NCI-H1048 (cell line): Measurements from ENCODE around the gene ATXN10.

Experiments
- DNase-seq: peaks from one replicate; lab custom pipeline; 2025; lab: John Stamatoyannopoulos, UW

ATXN10 gene

GRCh38 chr22:45878051-45878781 is 206.6 kb downstream of the ATXN10 start:
- no peak for DNase-seq

- no peak for DNase-seq
Observed at GRCh38 chr22:45878901-45879551, 207.4 kb downstream of the ATXN10 start.

DNA sequence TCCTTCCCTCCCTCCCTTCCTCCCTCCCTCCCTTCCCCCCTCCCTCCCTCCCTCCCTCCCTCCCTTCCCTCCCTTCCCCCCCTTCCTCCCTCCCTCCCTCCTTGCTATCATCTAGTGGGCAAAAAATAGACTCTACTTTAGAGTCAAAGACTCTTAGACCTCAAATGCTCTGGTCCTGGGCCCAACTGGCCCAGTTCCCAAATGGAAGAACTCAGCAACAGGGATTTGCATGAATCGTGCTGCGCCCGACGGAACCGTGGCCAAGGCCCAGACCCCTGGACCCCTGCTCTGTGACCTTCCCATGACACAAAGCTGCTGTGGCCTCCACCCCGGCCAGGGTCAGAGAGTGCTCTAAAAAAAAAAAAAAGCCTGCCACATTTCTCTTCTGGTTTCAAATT is 207.9 kb downstream of the ATXN10 start:
- DNase-seq = no peak

DNA sequence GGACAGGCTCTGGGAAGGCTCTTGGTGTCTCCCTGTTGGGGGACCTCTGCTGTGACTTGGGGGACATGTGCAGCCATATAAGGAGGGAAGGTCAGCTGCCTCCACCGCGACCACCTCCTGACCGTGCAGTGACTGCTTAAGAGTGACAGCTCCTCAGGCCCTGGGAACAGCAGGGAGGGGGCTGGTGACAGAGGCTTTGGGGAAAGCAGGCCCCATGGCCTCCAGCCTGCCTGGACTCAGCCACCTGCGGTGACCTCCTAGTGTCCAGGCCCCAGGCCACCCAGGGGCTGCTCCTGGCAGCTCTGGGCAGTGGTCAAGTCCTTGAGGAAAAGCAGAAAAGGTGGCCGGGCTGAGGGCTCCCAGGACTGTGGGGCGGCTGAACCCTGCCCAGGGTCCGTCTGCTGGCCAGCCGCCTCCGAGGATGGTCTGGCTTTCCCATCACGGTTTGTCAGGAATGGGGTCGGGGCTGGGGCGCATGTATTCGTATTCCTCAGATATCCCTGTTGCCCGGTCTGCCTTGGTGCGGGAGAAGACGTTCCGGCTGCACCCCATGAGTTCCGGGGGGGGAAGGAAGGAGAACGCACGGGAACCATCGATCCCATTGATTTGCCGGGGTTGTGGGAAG is 208.6 kb downstream of the ATXN10 start:
- DNase-seq = no peak

DNA sequence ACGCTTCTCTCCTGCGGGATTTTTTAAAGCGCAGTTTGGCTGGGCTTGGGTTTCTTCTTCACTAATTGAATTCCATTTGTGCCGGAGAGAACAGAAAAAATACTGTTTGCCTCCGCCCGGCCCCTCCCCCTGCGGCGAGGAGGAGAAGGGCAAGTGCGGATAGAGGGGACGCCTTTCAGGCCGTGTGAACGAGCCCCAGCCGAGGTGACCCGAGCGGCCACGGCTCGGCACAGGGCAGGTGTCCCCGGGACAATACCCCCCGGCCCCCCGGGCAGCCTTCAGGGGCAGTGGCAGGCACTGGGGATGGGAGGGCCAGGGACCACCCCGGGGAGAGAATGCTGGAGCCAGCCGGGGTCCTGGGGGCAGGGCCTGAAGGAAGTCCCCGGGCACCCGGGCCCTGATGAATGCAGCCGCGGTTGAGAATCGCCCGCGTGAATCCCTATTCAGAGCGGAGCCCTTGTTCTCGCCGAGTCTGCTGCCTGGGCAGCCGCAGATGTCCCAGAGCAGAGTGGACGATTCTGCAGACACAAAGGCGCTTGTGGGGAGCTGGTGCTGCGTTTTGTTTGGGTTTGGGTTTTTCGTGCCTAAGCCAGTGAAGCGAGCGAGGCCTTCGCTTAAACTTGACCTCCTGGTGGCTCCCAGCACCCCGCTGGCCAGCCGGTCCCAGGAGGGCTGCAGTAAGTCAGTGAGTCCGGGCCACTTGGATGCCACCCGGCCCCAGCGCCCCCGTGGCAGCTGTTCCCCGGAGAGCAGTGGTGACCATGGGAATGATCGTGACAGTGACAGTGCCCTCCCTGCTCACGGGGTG is 209.3 kb downstream of the ATXN10 start:
- DNase-seq = no peak

GRCh38 chr22:45881524-45881875 is 209.9 kb downstream of the ATXN10 start:
- DNase-seq = no peak

DNA sequence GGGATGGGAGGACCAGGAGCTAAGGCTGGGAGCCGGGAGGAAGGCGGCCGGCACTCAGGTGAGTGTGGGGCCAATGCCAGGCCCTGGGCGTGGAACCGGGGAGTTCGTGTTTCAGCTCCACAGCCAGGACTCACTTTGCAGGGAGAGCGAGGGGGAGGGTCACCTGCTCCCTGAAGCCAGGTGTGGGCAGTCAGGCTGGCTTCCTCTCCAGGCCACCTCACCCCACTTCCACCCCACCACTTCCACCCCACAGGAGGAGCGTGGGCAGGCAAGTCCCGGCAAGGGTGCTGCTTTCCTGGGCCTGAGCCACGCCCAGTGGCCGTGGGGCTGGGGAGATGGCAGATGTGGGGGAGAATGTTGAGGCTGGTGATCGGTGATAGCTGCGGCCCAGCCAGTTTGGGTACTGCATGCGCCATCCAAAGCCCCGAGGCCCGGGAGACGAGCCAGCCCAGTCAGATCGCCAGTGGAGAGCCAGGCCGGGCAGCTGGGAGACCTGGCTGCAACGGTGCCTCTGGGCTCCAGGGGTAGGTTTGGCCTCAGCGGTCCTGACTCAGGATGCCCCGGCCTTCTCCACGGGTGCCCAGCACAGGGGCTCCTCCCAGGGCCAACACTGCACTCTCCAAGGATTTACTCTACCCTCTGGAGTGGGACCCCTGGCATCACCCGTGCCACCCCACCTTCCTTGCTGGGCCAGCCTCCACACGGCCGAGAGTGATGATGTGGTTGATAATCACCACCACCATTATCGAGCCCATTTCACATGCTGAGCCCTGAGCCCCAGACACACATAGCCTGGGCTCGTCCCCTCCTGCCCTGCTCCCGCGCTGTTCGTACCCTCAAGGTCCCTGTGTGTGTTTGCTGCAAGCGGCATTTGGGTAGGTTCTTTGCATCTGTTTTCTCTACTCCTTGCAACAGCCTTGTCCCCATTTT is 211.5 kb downstream of the ATXN10 start:
- no peak for DNase-seq

DNA sequence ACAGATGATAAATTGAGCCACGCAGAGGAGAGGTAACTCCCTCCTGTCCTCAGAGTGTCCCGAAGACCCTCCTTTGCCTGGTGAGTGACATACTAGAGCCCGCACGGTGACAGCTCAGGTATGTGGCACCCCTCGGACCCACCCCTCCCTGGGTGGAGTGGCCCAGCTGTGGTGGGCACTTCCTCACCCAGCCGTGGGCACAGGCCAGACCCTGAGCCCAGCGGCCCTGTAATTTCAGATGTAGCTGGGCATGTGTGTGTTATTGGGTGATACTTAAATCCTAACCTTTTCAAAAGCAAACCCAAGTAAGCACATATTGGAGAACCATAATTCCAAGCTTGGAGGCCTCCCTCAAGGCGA is 212.2 kb downstream of the ATXN10 start:
- DNase-seq = no peak

DNA sequence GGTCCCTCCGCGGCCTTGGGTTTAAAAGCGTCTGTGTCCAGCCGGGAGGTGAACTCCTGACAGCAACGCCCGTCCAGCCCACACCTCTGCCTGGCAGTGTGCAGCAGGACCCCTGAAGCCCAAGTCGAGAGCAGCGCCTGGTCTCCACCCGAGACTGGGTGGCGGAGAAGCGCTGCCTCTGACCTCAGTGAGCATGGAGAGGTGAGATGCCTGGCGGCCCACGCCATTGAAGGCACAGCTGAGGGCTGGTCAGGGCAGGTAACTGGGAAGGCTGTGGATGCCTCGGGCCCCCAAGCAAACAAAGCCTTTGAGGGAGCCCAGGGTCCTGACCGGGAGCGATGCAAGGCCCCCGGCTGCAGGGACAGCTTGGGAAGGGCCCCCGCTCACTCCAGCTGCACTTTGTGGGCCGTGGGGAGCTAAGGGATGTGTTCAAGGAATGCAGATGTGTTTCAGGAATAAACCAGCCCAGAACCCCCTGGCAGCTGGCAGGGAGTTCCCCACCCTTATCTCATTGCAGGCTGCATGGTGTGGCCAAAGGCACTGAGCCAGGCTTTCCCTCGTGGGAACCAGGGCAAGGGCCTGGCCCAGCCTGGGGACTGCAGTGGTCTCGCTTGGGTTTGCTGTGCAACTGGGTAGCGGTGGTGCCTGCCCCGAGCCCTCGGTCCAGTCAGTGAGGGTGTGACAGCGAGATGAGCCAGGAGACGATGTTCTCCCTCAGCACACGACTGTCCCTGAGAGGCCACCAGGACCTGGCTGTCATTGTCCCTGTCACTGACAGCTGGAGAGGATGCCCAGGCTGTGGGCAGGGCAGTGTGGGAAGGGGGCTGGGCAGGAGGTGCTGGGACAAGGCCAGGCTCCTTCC is 212.8 kb downstream of the ATXN10 start:
- DNase-seq = no peak

GRCh38 chr22:45885171-45885840 is 213.7 kb downstream of the ATXN10 start:
- no peak for DNase-seq

- no peak for DNase-seq
Observed at GRCh38 chr22:45885941-45886395, 214.3 kb downstream of the ATXN10 start.

DNA sequence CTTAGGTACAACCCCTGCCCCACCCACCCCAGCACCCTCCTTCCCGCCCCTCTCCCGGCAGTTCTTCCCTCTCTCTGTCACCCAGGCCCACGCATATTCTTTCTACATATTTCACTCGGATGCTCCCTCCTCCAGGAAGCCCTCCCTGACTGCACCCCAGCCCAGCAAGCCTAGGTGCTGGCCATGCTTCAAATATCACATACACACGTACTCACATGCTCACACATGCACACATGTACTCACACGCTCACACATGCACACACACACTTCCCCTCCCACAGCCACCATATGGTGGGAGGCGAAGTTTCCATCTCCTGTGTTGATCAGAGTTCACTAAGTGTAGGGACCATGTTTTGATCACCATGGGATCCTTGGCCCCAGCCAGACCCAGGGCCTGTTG is 214.9 kb downstream of the ATXN10 start:
- DNase-seq = no peak

DNA sequence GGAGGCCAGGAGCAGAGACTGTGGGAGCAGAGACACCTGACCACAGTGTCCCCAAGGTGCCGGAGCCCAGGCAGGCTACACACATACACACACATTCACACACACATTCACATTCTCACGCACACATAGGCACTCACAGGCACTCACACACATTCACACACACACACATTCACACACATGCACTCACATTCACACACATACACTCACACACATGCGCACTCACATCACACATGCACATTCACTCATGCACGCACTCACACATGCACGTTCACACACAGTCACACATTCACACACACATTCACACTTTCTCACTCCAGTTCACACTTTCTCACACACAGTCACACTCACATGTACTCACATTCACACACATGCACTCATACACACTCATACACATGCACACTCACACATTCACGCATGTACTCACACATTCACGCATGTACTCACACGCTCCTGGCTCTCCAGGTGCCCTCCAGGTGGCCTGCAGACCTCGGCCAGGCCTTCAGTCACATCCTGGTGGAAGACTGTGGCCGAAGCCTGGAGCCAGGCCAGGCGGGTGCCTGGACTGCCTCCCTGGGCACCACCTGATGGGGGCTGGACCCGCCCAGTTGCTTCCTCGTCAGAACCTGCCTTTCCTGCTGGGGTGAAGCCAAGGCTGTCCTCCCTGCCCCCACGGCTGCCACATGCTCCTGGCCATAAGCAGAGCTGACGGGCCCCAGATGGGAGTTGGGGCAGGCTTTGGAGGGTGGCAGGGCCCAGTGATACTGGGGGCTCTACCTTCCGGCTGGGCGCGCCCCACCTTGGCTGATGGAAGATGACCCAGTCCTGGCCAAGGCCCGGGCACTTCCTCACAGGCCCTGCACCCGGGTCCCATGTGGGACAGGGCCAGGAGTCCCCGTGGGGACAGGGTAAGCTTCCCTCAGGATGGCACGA is 215.8 kb downstream of the ATXN10 start:
- no peak for DNase-seq

GRCh38 chr22:45888221-45889092 is 216.8 kb downstream of the ATXN10 start:
- DNase-seq = no peak

- DNase-seq = no peak
Observed at GRCh38 chr22:45889093-45889538, 217.5 kb downstream of the ATXN10 start.

- no peak for DNase-seq
Observed at GRCh38 chr22:45889539-45890350, 218.1 kb downstream of the ATXN10 start.

- DNase-seq = no peak
Observed at GRCh38 chr22:45890351-45890635, 218.7 kb downstream of the ATXN10 start.
